CD4-positive, alpha-beta T cell treated with Interleukin-21 for 1 hour (primary cell): ENCODE results near the gene CNDP1.

Source experiments
- DNase-seq: peaks from one replicate; pipeline ENCODE4 v3.0.0-alpha.2; 2020

Gene CNDP1

GRCh38 chr18:74630804-74631203 lies 96.5 kb downstream of the CNDP1 start:
- DNase-seq: no peak

DNA sequence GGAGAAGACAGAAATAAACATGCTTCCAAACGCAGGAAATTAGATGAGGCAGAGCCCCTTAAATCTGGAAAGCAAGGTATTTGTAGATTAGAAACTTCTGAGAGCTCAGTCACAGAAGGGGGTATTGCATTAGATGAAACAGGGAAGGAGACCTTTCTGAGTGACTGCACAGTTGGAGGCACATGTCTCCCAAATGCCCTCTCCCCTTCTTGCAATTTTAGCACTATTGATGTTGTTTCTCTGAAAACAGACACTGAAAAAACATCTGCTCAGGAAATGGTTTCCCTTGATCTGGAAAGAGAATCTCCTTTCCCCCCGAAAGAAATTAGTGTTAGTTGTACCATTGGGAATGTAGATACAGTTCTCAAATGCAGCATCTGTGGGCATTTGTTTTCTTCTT lies 96.9 kb downstream of the CNDP1 start:
- DNase-seq: no peak

DNA sequence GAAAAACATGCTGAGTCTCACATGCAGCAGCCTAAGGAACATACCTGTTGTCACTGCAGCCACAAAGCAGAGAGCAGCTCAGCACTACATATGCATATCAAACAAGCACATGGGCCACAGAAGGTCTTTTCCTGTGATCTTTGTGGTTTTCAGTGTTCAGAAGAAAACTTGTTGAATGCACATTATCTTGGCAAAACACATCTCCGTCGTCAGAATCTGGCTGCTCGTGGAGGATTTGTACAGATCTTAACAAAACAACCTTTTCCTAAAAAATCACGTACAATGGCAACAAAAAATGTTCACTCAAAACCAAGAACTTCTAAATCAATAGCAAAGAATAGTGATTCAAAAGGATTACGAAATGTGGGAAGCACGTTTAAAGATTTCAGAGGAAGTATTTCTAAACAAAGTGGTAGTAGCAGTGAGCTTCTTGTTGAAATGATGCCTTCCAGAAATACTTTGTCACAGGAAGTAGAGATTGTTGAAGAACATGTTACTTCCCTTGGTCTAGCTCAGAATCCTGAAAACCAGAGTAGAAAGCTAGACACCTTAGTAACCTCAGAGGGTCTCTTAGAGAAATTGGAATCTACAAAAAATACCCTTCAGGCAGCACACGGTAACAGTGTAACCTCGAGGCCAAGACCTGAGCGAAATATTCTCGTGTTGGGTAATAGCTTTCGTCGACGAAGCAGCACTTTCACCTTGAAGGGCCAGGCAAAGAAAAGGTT lies 97.5 kb downstream of the CNDP1 start:
- DNase-seq: peak; percentile 23

- no peak for DNase-seq
These were observed 98.0 kb downstream of the CNDP1 start for GRCh38 chr18:74632351-74632679.

GRCh38 chr18:74632856-74633255 lies 98.6 kb downstream of the CNDP1 start:
- DNase-seq: no peak

- no peak for DNase-seq
These were observed 99.5 kb downstream of the CNDP1 start for GRCh38 chr18:74633652-74634352.

- no peak for DNase-seq
These were observed 101.1 kb downstream of the CNDP1 start for GRCh38 chr18:74635224-74635975.
